NCI-H345 (cell line): Measurements from ENCODE around the gene VHLL.

Experiments used
- DNase-seq: peaks from one replicate; lab custom pipeline; 2025; lab: John Stamatoyannopoulos, UW

VHLL gene

GRCh38 chr1:156291226-156292061 lies 7.7 kb downstream of the VHLL start:
- DNase-seq = no peak

DNA sequence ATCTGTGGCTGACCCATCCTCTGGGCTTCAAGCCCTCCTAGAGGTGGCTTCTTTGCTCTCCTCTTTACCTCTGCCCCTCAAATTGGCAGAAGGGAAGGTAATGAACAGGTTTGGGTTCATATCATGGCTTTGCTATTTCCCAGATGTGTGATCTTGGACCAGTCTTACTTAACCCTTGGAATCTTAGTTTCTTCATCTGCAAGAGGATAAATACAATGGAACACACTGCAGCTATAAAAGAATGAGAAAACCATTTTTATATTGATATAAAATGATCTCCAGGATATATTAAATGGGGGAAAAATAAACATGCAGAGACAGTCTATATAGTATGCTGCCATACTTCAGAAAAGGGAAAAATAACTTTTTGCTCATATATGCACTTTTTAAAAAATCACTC lies 9.2 kb downstream of the VHLL start:
- no peak for DNase-seq

GRCh38 chr1:156286061-156286460 lies 13.0 kb downstream of the VHLL start:
- no peak for DNase-seq

- no peak for DNase-seq
Measured at GRCh38 chr1:156285437-156285836, 13.7 kb downstream of the VHLL start.

GRCh38 chr1:156284757-156285156 lies 14.3 kb downstream of the VHLL start:
- no peak for DNase-seq

DNA sequence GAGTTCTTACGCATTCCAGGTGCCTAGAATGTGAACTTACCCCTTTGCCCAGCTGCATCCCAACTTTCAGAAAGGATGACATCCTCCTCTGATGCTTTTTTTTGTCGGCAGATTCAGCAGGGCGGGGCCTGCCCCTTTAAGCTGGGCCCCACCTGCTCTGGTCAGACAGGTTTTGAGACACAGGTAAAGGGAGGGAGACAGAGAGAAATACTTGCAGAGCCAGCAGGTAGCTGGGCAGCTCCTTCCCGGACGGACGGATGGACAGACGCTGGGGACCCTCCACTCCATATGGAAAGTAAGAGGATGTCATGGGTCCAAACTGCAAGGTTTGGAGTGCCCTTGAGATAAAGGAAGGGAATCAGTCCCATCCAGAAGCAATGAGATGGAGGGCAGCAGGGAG lies 15.0 kb downstream of the VHLL start, which contains the start of gene TMEM79:
TSS of gene TMEM79 (plus strand) at position 214 of the 400 bp plus-strand sequence. CDS start 902 bp downstream, outside the sequence.
- no peak for DNase-seq

DNA sequence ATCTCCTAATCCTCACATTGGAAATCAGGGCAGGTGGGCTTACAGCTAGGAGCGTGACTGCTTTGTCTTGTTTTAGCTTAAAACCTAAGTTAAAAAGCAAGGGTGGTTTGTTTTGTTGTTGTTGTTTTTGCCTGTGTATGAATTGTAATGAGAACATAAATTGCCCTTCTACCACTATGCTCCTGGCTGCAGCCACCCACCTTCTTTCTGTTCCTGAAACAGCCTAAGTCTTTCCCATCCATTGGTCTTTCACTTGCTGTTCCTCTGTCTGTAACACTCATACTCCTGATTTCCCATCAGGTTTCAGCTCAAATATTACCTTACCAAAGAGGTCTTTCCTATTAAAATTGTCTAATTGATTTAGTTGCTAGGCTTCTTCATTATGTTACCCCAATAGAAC lies 15.6 kb downstream of the VHLL start:
- DNase-seq = no peak

DNA sequence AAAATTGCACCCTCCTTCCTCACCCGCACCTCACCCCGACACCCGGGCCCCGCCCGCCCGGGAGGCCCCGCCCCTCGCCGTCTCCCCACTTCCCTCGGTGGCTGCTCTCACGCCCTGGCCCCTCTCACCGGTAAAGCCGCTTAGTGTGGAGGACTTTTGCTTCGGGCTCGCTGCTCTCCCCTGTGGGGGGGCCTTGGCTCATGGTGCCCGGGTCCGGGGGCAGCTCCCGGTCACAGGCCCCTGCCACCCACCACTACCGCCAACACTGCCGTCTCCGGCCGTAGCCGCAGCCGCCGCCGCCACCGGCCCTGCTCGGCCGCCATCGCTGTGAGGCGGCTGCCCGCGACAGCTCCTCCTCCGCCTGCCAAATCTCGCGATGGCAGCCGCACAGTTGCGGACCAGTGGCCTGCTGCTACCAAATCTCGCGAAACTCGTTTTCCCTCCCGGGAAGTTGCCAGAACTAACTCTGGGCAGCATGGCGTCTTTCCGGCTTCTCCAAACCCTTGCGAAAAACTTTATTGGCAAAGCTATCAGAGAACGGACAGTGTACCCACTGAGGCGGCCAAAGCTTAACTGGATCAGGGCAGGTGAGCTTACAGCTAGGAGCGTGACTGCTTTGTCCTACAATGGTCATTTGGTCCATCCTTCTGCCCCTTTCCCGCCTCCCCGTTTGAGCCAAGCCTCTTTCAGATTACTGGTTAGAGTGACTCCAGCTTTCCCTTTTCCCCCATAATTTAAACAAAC lies 16.5 kb downstream of the VHLL start, which contains the start of gene SMG5:
TSS of gene SMG5 (minus strand) at position 347 of the 744 bp plus-strand sequence. CDS start at position 202, 145 bp downstream.
- peak; percentile 100 for DNase-seq

DNA sequence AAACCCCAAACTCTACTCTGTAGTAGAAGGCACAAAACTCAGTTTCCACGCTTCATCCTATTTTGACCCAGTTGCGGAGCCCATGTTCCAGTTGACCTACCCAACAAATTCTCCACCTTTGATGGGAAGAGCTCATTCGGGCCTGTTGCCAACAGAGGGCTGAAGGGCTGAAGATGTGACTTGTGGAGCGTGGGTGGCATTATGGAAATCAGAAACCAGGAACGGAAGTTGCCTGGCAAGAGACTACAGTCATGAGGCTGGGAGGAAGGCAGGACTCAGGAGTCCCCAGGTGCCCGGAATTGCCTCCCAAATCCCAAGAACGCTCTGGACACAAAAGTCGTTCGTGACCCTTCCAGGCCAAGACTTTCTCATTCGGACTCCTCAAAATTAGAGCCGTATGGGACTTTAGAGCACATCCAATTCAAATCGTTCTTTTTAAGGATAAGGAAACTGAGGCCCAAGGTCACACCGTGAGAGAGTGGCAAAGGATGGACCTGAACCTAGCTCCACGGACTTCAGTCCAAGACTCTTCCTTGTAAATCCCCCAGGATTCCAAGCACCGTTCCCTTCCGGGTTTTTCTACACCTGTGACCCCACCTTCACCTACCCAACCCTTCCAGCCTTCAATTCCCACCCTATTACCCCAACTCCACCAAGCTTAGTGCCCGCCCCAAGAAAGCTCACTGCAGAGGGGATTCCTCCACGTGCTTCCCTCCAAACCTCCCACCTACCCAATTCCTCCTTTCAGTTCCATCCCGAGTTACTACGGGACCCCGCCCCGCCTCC lies 17.2 kb downstream of the VHLL start:
- DNase-seq = peak; percentile 91

GRCh38 chr1:156281281-156281680 lies 17.8 kb downstream of the VHLL start:
- peak; percentile 44 for DNase-seq

- DNase-seq = no peak
Measured at GRCh38 chr1:156279837-156280236, 19.3 kb downstream of the VHLL start.

DNA sequence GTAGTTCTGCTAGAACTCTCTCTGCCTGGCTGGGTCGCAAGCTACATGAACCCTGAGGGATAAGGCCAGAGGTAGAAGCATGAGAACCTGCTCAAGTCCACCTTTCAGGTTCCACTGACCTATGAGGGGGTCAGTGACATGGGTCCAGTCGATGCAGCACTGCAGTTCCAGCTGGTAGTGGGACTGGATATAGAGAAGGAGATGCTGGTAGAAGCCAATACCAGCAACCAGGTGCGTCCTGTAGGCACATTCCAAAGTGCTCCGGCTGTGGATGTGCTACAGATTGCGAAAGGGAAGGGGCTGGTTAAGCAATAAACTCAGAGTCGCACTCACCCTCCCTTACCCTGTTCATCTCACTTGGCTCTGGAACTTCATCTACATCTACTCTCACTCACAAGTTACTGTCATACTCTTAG lies 22.1 kb downstream of the VHLL start:
- DNase-seq = no peak

DNA sequence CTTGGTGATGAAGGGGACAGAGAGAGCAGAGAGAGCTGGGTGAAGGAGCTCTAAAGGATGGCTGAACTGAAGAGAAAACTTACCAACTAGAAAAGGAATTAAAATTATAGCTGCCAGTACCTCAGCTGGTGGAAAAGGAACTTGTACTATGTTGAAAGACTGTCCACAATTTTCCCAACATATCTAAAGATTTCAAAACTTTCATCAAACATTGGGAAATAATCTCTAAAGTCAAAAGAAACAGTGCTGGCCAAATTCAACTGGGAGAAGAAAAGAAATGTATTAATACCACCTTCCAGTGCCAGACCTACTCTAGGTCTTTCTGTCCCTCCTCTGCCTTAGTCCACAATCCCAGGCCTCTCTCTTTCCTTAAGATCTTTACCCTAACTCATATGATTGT lies 22.6 kb downstream of the VHLL start:
- DNase-seq = no peak

GRCh38 chr1:156270314-156270713 lies 28.8 kb downstream of the VHLL start:
- DNase-seq = no peak

GRCh38 chr1:156268336-156268735 lies 30.8 kb downstream of the VHLL start:
- DNase-seq = no peak

DNA sequence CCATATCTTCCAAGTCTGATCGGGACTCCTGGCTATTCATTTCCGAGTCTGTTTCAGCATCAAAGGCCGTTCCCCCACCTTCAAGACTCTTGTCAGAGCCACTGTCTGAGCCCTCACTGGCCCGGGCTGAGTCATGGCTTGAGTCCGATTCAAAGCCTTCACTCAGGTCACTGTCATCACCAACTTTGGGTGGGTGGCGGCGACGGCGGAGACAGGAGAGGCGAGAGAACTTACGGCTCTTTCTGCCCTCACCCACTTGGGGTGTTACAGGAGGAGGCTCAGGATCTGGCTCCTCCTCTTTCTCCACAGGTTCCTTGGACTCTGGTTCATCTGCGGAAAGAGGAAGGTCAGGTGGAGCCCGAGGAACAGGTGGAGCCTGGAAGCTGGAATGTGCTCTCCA lies 33.1 kb downstream of the VHLL start:
- DNase-seq = no peak

DNA sequence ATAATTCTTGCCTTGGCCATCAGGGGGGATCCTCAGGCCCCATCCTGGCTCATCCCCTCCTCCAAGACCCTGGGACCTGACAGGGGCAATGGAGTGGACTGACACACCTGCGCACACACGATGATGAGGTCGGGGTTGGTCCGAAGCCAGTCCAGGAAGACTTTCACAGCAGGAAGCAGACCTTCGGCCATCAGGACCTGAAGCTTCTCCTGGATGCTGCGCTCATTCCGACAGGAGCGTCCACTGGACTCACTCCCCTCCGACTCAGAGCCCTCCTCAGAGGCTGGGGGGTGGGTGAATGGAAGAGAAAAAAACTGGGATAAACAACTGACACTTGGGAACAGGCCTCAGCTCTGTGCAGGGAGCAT lies 35.8 kb downstream of the VHLL start:
- no peak for DNase-seq

DNA sequence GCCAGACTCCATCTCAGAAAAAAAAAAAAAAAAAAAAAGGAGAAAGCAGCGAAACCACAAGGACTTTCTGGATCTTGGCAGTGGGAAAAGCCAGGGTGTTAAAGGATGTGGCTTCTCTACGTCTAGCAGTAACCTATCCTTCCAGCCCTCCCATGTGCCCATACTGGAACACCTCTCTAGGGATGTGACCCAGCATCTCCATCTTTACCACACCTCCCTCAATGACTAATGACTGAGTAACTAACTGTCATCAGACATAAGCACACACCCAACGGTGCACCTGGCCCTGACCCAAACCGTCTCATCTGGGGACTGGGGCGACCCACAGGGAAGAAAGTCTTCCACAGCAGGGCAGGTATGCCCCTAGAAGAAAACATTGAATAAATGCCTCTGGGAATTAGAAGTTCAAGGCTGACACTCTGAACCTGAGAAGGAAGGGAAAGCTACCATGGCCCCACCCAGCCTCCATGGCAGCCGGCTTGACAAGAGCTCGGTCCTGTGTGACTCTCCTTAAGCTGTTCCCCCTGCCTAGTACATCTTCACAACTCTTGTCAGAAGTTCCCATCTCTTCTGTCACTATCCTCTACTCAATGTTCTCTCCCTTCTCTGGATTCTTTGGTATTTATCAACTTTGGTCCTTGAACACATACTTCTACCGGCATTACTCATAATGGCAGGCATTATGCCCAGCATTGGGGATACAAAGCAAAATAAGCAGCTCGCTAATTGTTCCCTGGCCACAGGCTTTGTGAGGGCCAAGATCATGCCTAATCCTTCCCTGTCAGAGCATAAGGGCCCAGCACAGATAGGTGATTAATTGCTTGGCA lies 36.4 kb downstream of the VHLL start:
- DNase-seq = no peak

DNA sequence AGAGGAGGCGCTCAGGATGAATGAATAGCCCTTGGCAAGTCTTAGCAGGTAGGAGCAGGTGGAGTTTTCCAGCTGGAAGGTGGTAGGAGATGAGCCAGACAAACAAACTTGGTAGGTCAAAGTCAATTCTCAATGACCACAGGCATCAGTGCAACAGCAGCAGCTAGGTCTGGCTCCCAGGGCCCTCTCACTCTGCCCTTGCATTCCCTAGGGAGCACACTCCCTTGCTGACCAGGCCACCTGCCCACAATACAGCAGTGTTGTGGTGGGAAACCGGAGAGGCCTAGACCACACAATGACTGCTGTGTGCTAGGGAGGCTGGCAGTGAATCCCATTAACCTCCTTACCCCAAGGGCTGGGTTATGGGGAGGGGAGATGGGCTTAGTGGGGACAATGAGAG lies 38.2 kb downstream of the VHLL start:
- no peak for DNase-seq

DNA sequence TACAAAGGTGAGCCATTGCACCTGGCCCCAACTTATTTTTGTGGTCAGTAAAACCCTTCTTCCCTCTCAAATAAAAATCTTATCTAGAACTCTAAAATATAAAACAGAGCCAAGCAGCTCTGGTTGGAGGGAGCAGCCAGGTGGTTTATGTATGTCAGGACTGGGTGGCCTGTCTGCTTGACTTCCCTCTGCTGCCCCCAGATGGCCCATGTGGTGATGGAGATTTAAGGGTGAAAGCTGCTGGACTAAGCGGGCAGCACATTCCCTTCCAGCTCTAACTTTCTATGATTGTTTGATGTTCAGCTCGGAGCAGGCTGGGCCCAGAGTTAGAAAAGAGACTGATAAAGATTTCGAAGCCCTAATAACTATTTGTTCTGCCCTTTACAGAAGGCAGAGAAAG lies 39.3 kb downstream of the VHLL start:
- no peak for DNase-seq

- DNase-seq = no peak
Measured at GRCh38 chr1:156258859-156259258, 40.2 kb downstream of the VHLL start.

DNA sequence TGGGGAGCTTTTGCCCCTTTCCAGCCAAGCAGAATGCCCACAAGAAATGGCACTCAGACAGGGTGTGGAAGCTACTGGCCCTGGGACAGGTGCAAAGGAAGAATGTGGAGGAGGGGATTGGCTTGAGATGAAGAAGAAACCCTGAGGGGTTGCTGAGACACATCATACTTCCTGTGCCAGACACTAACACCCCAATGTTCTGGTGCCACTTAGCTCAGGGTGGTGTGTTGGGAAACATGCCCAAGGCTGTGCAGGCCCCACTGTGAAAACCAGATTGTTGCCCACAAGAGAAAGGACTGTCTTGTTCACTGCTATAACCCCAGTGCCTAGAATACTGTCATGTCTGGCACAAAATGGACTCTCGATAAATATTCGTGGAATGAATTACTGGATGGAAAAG lies 41.4 kb downstream of the VHLL start:
- no peak for DNase-seq
